IPS-NIHi7 (cell line): ENCODE data around the gene LYRM4.

ENCODE experiments used
- DNase-seq: peaks from one replicate; pipeline ENCODE4 v3.0.0; 2012; ENCODE audit warnings: mixed read lengths; ENCODE audit errors: extremely low spot score

Gene LYRM4

DNA sequence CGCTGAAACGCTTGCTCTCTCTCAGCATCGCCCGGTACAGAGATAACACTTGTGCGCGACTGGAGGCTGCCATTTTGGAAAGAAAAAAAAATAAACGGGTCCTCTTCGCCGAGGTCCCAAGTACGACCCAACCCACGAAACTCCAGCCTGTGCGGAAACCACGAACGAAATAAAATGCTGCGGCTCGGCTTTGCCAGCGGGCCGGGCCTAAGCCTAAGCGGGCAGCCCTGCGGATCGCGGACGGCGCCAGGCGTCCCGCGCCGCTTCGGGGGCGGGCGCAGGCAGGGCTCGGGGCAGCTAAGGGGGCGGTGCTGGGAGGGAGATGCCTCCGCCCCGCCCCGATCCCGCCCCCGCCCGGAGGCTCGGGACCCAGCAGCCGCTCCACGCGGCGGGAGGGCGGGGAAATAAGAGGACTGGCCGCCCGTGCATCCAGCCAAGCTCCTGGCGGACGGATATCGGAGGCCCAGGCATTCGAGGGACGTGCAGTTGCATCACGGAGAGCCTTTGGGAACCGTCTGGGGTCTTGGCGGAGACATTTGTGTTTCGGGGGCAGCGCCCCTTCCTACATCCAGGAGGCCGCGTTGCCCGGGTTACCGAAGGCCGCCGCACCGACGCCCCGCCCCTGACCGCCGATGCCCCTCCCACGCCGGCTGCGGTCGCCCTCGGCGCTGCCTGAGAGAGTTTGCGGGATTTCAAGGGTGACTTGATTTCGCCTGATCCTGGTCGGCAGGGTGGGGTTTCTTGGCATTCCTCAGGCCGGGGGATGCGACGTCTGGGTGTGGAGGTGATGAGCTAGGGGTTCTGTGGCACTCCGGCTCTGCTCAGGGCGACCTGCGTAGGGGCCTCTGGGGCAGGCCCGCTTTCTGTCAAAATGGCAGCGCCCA lies at the start of gene LYRM4, which contains the start of gene FARS2:
Gene LYRM4, minus strand, starts transcription at position 290 of the 884 bp plus-strand sequence. Its CDS starts 217 bp downstream, at position 73.
Gene FARS2, plus strand, starts transcription at position 853 of the 884 bp plus-strand sequence.
- peak; percentile 94 for DNase-seq

DNA sequence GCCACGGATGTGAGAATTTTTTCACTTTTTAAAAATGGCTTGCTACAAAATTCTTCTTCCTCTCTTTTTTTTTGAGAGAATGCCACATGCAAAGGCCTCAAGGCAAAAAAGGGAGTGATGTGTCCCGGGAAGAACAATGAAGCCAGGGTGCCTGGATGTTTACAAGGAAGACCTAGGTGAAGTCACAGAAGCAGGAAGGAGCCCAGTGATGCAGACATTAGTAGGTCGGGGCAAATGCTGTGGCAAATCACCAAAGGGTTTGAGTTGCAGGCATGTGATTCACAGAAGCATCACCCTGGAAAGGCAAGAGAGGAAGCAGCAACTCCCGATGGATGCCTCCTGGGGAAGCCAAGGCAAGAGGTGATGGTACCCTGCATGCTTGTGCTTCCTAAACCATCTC lies 47.3 kb upstream of the LYRM4 start:
- DNase-seq = no peak

- DNase-seq = no peak
Measured at GRCh38 chr6:5307058-5307457, 46.3 kb upstream of the LYRM4 start.

DNA sequence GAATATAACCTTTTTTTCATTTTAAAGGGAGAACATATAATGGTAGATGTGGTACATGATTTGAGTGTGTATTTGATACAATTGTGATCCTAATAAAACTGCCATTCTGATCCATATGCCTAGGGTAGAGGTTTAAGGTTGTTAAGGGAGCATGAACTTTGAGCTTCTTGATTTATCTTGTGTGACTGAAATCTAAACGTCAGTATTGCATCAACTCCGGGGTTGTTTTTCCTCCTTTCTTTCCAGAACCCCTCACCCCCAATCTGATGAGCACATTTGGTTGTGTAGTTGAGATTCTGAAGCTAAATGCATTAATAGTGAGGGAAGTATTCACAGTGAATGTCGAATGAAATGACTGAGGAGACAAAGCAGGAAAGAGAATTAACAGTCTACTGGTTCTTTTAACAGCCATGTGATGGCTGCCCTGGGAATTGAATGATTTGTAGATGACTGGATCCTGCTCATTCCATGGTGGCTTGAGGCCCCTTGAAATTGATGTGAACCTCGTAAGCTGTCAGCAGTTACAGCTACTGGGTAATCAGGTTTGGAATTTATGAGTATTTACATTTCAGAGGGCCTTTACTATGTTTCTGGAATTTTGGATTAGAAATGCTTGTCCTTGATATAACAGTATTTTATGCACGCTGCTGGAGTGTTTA lies 45.3 kb upstream of the LYRM4 start:
- DNase-seq = no peak

DNA sequence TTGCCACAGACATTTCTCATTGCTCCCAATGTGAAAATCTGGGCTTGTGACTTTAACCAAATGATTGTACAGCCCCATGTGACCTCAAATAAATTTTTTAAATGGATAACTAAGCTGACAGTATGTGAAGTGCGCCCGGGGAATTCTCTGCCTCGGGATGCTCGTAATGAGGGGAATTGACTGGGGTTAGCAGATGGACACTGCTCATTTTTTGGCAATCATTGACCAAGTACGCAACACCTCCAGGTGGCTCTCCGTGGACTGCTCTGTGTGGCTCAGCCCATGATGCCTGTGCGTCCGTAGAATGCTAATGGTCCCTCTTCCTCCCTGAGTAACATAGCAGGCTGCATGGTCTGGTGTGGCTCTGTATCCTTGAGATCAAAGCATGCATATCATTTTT lies 42.9 kb upstream of the LYRM4 start:
- DNase-seq = no peak

DNA sequence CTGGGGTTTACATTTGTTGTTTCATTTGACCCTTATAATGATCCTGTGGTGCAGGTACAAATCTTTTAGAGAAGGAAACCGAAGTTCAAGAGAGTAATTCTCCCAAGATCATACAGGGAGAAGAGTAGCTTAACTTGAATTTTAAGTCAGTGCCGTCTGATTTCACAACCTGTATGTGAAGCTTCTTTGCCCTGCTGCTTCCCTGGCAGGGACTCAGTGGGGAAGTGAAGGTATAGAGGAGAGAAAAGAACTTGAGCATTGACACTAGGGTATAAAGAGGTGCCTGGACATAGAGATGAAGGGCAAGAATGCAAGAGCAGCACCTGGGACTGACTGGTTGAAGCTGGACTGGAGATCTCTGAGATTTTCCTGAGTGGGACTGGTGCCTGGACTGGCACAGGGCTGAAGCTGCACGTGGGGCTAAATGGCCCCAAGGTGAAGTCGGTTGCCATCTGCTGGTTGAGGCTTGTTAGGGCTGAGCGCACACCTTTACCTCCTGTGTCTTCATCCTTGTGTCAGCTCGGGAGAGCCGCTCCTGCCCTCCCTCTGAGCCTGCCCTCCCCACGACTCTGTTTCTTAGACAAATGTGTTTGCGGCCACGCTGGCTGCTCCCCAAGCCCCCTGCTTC lies 42.4 kb upstream of the LYRM4 start:
- DNase-seq = peak; percentile 86

GRCh38 chr6:5302220-5302946 lies 41.6 kb upstream of the LYRM4 start:
- DNase-seq = no peak

GRCh38 chr6:5300206-5300764 lies 39.5 kb upstream of the LYRM4 start:
- no peak for DNase-seq

DNA sequence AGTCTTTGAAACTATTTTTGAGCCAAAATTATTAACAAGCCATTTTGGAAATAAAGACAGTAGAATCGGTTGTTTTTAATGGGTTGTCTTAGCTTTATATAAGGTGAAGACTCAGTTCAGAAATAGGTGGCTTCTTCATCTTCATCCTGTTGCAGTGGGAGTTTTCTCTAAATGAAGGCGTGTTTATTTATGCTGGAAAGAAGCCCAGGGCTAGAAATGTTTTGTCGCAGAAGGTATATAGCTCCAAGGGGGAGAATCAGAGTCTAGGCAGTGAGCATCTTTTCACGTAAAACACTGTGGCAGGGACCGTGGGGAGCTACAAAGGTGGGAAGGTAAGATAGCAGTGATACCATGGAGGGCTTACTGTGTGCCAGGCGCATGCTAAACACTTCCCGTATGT lies 34.9 kb upstream of the LYRM4 start:
- DNase-seq = no peak

GRCh38 chr6:5294392-5295211 lies 33.9 kb upstream of the LYRM4 start:
- no peak for DNase-seq

DNA sequence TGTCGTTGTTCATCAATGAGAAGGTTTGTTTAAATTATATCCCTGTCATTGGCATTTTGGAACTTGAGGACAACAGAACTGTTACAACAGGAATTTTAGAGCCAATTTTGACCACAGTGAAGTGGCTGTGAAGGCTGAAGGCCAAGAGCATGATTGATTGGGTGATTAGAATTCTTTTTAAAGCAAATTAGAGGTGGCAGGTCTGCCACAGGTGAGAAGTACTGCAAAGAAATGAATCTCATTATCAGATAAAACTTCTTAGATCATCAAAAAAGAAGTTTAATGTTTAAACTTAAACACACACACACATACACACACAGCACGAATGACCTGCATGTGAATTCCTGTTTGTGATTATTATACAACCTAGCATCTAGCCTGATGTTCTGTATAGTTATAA lies 32.9 kb upstream of the LYRM4 start:
- DNase-seq = no peak

DNA sequence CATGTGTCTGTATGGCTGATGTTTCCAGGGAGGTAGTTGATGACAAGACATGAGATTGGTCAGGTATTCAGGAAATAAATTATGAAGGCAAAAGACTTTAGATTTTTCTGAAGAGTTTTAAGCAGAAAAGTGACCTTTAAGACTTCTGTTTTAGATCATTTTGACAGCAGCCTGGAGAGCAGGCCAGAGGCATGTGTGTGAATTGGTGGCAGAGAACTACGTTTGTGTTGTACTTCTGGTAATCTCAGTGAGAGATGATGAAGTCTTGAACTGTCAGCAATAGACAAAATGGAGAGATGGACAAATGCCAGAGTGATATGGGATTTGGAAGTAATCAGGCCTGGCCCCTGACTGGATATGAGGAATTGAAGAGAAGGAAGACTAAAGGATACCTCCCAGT lies 31.4 kb upstream of the LYRM4 start:
- no peak for DNase-seq

- no peak for DNase-seq
Measured at GRCh38 chr6:5290500-5290899, 29.8 kb upstream of the LYRM4 start.

DNA sequence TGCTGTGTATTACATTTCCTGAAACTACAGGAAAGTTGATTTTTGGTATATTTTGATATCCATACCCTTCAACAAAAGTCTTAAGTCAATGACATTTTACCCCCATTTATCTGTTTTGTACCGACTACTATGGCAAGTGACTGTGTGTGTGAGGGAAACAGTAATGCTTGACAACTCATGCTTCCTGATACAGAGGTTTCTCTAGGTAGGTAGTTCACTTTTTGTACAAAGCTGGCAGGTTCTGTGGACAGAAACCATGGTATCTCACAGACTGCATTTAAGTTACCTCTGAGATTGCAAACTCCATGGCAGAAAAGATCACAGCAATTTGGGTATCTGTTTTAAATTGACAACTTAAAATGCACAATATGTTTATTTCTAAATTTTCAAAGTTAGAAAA lies 29.3 kb upstream of the LYRM4 start:
- no peak for DNase-seq

DNA sequence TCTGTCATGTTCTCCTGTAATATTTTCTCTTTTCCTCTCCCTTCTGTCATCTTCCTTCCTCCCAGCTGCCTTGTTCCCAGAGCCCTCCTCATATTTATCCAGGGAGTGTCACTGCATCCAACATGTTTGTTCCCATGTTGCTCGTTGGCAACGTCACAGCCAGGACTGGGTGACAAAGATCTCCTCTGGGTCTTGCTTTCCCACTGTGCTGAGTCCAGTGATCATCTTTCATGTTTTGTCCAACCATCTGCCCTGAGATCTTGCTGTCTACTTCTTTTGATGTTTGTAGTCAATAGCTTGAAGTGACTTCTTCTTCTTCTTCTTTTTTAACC lies 27.2 kb upstream of the LYRM4 start:
- no peak for DNase-seq

DNA sequence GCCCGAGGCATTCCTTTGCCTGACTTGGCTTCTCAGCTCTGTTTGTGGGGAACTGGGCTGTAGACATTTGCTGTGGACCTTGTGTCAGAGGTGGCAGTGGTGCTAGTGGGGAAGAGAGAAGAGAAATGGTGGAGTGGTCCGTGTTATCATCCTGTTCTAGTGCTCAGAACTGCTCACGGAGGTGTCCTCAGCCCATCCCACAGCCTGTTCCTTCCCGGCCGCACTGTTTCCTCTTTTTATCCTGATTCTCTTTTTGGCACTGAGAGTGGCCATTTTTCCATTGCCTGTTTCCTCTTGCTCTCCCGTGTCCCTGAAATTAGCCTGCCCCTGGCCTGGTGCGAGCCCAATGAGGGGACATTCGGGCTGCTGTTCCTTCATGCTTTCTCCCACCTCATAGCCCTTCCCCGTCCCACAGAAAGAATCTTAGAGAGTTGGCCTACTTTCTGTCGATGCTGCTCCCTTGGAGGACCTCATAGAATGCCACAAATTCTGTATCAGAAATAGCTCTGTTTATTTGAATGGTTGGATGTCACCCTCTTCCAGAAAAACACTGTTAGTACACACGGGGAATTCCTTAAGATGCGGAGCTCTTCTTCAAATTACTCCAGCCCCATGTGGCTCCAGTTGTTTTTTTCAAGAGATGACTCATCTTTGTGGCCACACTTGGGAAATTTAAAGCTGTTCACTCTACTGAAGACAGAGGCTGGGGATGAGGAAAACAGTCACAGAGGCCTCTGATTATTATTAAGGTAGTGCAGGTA lies 26.6 kb upstream of the LYRM4 start:
- no peak for DNase-seq

- no peak for DNase-seq
Measured at GRCh38 chr6:5286780-5287179, 26.0 kb upstream of the LYRM4 start.

DNA sequence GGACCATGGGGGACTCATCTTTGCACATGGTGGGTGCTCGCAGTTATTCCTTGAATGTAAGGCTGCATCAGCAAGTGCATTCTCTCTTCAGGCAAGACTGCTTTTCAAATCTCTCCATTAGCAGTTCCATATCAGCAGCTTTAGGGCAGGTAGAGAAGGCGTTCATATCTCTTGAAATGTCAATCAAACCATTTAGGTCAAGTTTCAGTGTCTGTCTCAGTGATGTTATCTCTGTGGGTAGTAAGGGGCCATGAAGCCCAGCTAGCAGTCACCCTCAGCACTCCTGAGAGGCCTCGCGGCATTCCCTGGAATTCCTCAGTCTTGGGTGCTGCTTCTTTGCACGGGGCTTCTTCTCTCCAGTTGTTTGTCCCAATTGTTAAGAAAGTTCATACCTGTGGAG lies 24.8 kb upstream of the LYRM4 start:
- no peak for DNase-seq

- no peak for DNase-seq
Measured at GRCh38 chr6:5285081-5285480, 24.3 kb upstream of the LYRM4 start.

DNA sequence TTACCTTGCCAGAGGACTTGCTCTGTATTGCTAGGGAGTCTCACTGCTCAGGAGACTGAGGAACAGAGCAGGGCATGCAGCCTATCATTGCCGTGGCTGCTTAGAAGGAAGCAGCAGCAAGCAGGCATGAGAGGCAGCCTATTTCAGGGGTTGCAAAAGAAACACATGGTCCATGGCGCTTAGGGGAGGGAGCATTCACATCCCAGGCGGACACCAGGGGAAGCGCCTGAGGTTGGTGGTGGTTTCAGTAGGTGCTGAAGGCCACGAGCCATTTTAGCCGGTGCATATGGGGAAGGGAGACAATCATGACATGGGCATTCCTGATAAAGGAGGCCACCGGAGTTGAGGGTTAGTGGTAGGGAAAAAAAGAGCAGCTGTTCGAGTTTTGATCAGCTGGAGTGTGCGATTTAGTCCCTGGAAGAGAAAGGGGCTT lies 21.5 kb upstream of the LYRM4 start:
- DNase-seq = no peak
